Raji (cell line): ENCODE results near the gene ACCS.

Source experiments
- POLR2A ChIP-seq: IDR thresholded peaks from 2 replicates; pipeline ENCODE4 v1.6.1; 2011; ENCODE audit warnings: low read depth, low read length, control low read depth; ENCODE audit not compliant: insufficient read depth

The ACCS gene

DNA sequence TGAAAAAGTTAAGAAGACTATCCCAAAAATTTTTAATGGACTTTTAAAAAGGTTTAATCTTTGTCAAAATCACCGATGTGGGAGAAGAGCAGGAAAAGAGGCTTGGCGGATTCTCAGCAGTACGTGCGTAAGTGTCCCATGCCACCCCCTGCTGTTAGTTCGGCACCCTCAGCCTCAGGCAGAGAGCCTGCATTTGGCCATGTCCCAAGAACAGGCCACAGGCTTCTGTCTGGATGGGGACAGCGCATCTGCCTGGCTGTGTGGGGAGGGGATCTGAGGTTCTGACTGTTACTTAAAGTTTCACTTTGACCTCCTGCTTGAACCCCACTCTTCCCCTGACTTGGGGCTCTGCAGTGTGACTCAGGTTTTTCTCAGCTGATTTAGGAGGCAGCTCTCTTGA, 64.7 kb downstream of the ACCS start:
- no peak for TF ChIP-seq POLR2A

DNA sequence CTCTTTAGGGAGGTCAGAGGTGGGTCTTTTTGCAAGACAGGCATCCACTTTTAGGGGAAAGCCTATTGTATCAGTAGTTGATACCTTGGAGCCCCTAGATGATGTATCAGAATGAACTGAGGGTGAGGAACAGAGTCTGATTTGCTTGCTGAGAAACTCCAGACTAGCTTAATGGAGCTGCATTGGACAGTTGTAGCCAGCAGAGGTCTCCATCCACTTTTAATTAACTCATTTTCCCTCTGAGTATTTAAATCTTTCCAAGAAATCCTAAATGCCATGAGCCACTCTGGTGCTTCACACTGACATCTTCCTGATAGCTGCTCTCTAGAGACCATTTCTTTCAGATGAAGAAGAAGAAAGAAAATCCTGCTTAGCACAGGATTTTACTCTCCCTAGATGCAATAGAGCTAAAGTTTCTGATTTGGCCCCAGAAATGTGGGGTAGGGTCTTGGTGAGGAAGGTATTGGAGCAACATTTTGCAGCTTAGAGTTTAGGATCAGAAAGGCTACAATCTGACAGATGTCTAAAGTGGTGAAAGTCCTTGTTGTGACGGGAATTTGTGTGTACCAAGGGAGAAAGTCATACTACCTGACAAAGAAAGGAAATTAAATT, 67.4 kb downstream of the ACCS start:
- no peak for TF ChIP-seq POLR2A
